HepG2 (cell line): ENCODE data around the gene ATP2C2. TPM values are rescaled to one million over a fixed set of nuclear protein-coding genes. Genes with fewer than 3 reads are reported as not detected.

Source experiments
- DNMT1 ChIP-seq: sonication (generic); formaldehyde crosslinking; IDR thresholded peaks from 2 replicates; pipeline ENCODE4 v1.5.1; 2020; ENCODE audit warnings: mild to moderate bottlenecking, missing genetic modification reagents
- ELF3 ChIP-seq: IDR thresholded peaks from 2 replicates; pipeline ENCODE4 v1.6.1; 2016; ENCODE audit warnings: missing genetic modification reagents, missing compliant biosample characterization
- ESRRA ChIP-seq: sonication (generic); formaldehyde crosslinking; IDR thresholded peaks from 2 replicates; pipeline ENCODE4 v1.5.1; 2020; ENCODE audit warnings: mild to moderate bottlenecking, low read depth, missing genetic modification reagents
- GABPA ChIP-seq, 2 experiments: IDR thresholded peaks; 2 replicates each; pipeline ENCODE4 v1.6.1; 2011 to 2016; ENCODE audit warnings: low read depth in 2 of 2, low read length in 1 of 2, missing biosample characterization in 1 of 2, missing genetic modification characterization in 1 of 2
- MTA1 ChIP-seq: sonication (generic); formaldehyde crosslinking; IDR thresholded peaks from 2 replicates; pipeline ENCODE4 v1.4.0; 2020; ENCODE audit warnings: missing genetic modification reagents, mild to moderate bottlenecking, borderline replicate concordance
- MYNN ChIP-seq: sonication (generic); formaldehyde crosslinking; IDR thresholded peaks from 2 replicates; pipeline ENCODE4 v1.4.0; 2020; ENCODE audit warnings: mild to moderate bottlenecking, low read depth, missing genetic modification reagents
- YEATS4 ChIP-seq: sonication (generic); formaldehyde crosslinking; IDR thresholded peaks from 2 replicates; pipeline ENCODE4 v1.4.0; 2020; ENCODE audit warnings: missing genetic modification reagents, borderline replicate concordance
- ZFAT ChIP-seq: sonication (generic); formaldehyde crosslinking; conservative IDR thresholded peaks from 2 replicates; pipeline ENCODE4 v1.8.1; 2023; ENCODE audit warnings: missing genetic modification reagents, inconsistent platforms
- ZNF20 ChIP-seq: sonication (generic); formaldehyde crosslinking; IDR thresholded peaks from 2 replicates; pipeline ENCODE4 v1.4.0; 2020; ENCODE audit warnings: mild to moderate bottlenecking, moderate library complexity, missing genetic modification reagents
- ZNF430 ChIP-seq: sonication (generic); formaldehyde crosslinking; IDR thresholded peaks from 2 replicates; pipeline ENCODE4 v1.9.0; 2021; ENCODE audit warnings: mild to moderate bottlenecking, missing genetic modification reagents
- ZNF546 ChIP-seq: sonication (generic); formaldehyde crosslinking; conservative IDR thresholded peaks from 2 replicates; pipeline ENCODE4 v1.8.1; 2023; ENCODE audit warnings: mild to moderate bottlenecking, missing genetic modification reagents
- ZNF776 ChIP-seq: sonication (generic); formaldehyde crosslinking; IDR thresholded peaks from 2 replicates; pipeline ENCODE4 v1.4.0; 2020; ENCODE audit warnings: mild to moderate bottlenecking, missing genetic modification reagents
- polyA plus RNA-seq, 8 experiments: library from polyadenylated mRNA; depleted of rRNA in 3 of 8; stranded (reverse) in 7 of 8; unstranded in 1 of 8; fragments of >200 nt; fragmentation: Illumina TruSeq in 4 of 8; extraction: Trizol in 4 of 8; gene quantifications; 2 replicates each; pipeline versions ENCODE4 v1.2.1 to v1.2.3, GENCODE V29; 2011 to 2016; ENCODE audit warnings: low read depth in 4 of 8, missing spikeins in 1 of 8, mixed read lengths in 1 of 8; ENCODE audit not compliant: insufficient read depth in 1 of 8
- total RNA-seq, 5 experiments: library from RNA; depleted of rRNA; stranded (reverse); fragments of >200 nt; fragmentation: Illumina TruSeq; extraction: Trizol; gene quantifications; 2 replicates each; pipeline ENCODE4 v1.2.3, GENCODE V29; 2016; ENCODE audit warnings: low read depth in 1 of 5
- TF ChIP-seq, protein P1 (sequence below): sonication (generic); formaldehyde crosslinking; IDR thresholded peaks from 2 replicates; pipeline ENCODE4 v1.8.0; 2022; ENCODE audit warnings: mild to moderate bottlenecking, missing genetic modification reagents
- TF ChIP-seq, protein P2 (sequence below), 2 experiments: sonication (generic) in 1 of 2; formaldehyde crosslinking in 1 of 2; IDR thresholded peaks; 2 replicates each; pipeline versions ENCODE4 v1.5.1 to v1.6.1; 2011 to 2020; ENCODE audit warnings: borderline replicate concordance in 1 of 2, low read depth in 1 of 2, low read length in 1 of 2, mild to moderate bottlenecking in 1 of 2, missing genetic modification reagents in 1 of 2, moderate library complexity in 1 of 2
- TF ChIP-seq, protein P3 (sequence below): sonication (generic); formaldehyde crosslinking; IDR thresholded peaks from 2 replicates; pipeline ENCODE4 v1.4.0; 2020; ENCODE audit warnings: mild to moderate bottlenecking, missing genetic modification reagents, borderline replicate concordance

The ATP2C2 gene
- total and polyA plus RNA-seq, 2 of the 13 experiments (the other 11 are each of a cell fraction or from before 2014, with no cell fraction given): 0.07 TPM; not detected in 1

DNA sequence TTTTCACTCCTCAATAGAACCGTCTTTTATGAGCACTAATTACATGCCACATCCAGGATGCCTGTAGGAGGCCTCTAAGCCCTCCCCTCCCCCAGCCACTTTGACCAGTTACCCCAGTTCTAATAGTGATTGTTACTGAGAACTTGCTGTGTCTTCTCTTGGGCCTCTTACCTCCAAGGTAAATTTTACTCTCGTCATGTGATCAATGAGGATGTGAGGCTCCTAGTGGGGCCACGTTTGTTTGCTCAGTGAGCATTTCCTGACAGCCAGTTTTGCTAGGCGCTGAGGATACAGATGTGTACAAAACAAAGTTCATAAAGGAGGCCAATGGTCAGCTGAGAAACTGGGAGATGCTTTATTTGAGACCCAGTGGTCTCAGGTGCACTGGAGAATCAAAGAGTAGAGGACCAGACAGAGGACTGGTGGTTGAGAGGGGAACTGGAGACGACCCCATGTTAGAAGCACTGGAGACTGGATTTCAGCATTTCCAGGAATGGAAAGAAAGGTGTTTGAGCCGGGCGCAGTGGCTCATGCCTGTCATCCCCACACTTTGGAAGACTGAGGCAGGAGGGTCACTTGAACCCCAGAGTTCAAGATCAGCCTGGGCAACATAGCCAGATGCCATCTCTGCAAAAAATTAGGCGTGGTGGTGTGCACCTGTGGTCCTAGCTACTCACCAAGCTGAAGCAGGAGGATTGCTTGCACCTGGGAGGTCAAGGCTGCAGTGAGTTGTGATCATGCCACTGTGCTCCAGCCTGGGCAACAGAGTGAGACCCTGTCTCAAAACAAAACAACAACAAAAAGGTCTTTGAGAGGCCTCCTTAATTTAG lies 2.6 kb downstream of the ATP2C2 start (continued):
- TF ChIP-seq MTA1 (no peak), MYNN (no peak), ELF3 (CRISPR knock-in tag) (peak; percentile 44; the same call in 1 of the 2 replicates), DNMT1 (CRISPR knock-in tag) (no peak), GABPA (IDR thresholded peaks at IDR 0.05; ENCODE audit: low read depth, low read length) (no peak), GABPA (CRISPR knock-in tag; IDR thresholded peaks at IDR 0.05; ENCODE audit: low read depth) (peak; percentile 45; the same call in 1 of the 2 replicates), YEATS4 (CRISPR knock-in tag) (no peak), ESRRA (CRISPR knock-in tag) (no peak), ZNF776 (CRISPR knock-in tag) (no peak), ZNF430 (CRISPR knock-in tag) (no peak), ZNF546 (no peak), ZNF20 (CRISPR knock-in tag) (no peak), ZFAT (no peak)
- TF ChIP-seq, protein P1, sequence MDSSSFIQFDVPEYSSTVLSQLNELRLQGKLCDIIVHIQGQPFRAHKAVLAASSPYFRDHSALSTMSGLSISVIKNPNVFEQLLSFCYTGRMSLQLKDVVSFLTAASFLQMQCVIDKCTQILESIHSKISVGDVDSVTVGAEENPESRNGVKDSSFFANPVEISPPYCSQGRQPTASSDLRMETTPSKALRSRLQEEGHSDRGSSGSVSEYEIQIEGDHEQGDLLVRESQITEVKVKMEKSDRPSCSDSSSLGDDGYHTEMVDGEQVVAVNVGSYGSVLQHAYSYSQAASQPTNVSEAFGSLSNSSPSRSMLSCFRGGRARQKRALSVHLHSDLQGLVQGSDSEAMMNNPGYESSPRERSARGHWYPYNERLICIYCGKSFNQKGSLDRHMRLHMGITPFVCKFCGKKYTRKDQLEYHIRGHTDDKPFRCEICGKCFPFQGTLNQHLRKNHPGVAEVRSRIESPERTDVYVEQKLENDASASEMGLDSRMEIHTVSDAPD (CRISPR knock-in tag): no peak
- TF ChIP-seq, protein P2, sequence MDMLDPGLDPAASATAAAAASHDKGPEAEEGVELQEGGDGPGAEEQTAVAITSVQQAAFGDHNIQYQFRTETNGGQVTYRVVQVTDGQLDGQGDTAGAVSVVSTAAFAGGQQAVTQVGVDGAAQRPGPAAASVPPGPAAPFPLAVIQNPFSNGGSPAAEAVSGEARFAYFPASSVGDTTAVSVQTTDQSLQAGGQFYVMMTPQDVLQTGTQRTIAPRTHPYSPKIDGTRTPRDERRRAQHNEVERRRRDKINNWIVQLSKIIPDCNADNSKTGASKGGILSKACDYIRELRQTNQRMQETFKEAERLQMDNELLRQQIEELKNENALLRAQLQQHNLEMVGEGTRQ (IDR thresholded peaks at IDR 0.05; ENCODE audit: low read depth, low read length): no peak
- TF ChIP-seq, protein P2 (CRISPR knock-in tag; IDR thresholded peaks at IDR 0.05; ENCODE audit: borderline replicate concordance): peak; percentile 45; the same call in 1 of the 2 replicates
- TF ChIP-seq, protein P3, sequence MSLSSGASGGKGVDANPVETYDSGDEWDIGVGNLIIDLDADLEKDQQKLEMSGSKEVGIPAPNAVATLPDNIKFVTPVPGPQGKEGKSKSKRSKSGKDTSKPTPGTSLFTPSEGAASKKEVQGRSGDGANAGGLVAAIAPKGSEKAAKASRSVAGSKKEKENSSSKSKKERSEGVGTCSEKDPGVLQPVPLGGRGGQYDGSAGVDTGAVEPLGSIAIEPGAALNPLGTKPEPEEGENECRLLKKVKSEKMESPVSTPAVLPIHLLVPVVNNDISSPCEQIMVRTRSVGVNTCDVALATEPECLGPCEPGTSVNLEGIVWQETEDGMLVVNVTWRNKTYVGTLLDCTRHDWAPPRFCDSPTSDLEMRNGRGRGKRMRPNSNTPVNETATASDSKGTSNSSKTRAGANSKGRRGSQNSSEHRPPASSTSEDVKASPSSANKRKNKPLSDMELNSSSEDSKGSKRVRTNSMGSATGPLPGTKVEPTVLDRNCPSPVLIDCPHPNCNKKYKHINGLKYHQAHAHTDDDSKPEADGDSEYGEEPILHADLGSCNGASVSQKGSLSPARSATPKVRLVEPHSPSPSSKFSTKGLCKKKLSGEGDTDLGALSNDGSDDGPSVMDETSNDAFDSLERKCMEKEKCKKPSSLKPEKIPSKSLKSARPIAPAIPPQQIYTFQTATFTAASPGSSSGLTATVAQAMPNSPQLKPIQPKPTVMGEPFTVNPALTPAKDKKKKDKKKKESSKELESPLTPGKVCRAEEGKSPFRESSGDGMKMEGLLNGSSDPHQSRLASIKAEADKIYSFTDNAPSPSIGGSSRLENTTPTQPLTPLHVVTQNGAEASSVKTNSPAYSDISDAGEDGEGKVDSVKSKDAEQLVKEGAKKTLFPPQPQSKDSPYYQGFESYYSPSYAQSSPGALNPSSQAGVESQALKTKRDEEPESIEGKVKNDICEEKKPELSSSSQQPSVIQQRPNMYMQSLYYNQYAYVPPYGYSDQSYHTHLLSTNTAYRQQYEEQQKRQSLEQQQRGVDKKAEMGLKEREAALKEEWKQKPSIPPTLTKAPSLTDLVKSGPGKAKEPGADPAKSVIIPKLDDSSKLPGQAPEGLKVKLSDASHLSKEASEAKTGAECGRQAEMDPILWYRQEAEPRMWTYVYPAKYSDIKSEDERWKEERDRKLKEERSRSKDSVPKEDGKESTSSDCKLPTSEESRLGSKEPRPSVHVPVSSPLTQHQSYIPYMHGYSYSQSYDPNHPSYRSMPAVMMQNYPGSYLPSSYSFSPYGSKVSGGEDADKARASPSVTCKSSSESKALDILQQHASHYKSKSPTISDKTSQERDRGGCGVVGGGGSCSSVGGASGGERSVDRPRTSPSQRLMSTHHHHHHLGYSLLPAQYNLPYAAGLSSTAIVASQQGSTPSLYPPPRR: no peak
